Lung microvascular endothelial cell (primary cell): Measurements from ENCODE around the gene AP2A1. TPM values are rescaled to one million over a fixed set of nuclear protein-coding genes. Genes with fewer than 3 reads are reported as not detected.

Experiments
- DNase-seq, 2 donors: peaks; one replicate each; pipeline versions ENCODE4 v3.0.0 to v3.0.0-alpha.2; 2010; ENCODE audit warnings: low read depth in 2 of 2
- total RNA-seq: library from RNA; depleted of rRNA; stranded (reverse); fragments of >200 nt; gene quantifications from 2 replicates; pipeline ENCODE4 v1.2.1, GENCODE V29; 2014

AP2A1 gene
- total RNA-seq, 1 donor from 2014 or later: 37.1 TPM

DNA sequence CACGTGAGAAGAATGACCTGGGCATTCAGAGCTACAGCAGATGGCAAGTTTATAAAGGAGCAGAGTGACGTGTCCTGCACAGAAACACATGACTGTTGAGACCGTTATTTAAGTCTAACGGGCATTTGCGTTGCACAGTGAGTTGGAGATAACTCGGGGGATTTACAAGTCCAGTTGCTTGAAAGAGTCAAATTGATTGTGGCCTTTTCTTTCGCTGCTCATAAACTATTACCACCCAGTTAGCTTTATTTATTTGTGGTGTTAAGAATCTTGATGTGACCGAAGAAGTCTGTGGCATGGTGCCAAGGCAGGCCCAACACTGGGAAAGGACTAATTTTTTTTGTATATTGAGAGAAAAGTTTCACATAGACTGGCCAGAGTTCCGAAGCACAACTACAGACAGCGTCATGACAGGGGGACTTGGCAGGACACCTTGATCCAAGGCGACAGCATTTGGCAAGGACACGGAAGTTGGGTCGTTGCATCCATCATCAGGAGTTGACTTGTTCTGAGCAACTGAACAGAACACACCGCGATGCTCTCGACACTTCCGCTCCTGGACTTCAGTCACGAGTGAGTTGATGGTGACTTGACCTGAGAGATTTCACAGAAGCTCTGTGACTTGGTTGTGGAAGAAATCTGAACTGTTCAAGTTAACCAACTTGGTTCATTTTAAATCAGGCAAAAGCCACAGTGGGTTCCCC is 72.2 kb downstream of the AP2A1 start:
- DNase-seq: no peak

DNA sequence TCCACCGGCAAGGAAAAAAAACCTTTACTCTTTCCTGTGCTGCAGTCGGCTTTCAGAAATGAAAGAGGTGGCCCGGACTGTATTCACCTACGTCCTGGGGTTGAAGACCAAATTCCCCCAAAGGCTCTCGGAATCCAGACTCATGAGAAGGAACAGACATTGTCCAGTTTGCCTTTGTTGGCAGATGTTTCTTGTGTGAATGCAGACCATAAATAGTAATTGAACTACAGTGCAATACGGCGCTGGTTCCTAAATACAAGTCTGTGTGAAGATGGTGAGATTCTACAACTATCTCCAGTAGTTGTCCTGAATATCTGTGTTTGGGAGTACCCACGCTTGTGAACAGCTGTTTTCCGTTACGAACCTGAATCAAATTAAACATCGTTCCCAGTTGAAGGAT is 72.9 kb downstream of the AP2A1 start:
- DNase-seq: no peak

DNA sequence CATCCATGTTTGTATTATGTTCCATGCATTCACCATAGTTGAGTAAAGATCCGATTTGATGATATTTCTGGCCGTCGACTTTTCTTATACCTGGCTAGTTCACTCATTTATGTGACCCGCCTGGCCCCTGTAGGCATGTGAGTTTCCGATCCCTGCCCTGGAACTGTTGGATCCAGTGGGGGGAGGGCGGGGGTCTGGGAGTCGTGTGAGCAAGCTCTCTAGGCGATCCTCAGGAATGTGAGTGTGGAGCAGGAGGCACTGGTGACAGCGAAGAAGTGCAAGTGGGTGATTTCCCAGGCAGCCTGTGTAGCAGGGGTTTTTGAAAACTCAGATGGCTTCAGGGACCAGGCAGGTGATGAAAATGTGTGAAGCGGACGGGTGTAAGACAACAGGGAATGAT is 73.5 kb downstream of the AP2A1 start:
- no peak for DNase-seq

DNA sequence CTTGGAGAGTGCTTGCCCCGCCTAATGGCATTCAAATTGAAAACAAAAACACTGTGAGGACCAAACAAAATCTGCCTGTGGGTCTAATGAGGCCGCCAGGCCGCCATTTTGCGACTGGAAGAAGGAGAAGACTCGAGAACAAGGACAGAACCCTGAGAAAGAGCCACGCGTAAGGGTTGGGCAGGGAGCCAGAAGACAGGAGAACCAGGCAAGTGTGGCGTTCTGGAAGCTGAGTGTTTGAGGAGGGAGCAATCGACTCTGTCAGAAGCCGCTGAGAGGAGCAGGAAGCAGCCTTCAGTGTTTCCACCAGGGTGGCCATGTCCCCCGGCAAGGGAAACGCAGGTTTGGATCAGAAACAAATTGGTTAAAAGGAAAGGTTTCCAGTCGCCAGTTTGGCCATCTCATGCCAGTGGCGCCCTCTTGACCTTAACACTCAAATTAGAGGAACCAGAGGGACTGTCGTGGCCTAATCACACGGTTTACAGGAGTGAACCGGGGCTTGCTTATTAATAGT is 74.0 kb downstream of the AP2A1 start:
- DNase-seq: no peak

DNA sequence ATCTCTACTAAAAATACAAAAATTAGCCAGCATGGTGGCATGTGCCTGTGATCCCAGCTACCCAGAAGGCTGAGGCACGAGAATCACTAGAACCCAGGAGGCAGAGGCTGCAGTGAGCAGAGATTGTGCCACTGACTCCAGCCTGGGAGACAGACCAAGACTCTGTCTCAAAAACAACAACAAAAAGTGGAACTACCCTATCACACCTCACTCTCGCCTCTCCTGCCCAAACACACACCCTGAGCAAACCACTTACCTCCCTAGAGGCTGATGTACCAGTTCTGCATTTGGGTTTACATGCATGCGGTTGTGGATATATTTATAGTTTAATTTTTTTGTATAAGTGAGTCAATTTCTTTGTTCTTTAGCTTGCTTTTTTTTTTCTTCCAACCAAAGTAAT is 76.5 kb downstream of the AP2A1 start:
- no peak for DNase-seq

DNA sequence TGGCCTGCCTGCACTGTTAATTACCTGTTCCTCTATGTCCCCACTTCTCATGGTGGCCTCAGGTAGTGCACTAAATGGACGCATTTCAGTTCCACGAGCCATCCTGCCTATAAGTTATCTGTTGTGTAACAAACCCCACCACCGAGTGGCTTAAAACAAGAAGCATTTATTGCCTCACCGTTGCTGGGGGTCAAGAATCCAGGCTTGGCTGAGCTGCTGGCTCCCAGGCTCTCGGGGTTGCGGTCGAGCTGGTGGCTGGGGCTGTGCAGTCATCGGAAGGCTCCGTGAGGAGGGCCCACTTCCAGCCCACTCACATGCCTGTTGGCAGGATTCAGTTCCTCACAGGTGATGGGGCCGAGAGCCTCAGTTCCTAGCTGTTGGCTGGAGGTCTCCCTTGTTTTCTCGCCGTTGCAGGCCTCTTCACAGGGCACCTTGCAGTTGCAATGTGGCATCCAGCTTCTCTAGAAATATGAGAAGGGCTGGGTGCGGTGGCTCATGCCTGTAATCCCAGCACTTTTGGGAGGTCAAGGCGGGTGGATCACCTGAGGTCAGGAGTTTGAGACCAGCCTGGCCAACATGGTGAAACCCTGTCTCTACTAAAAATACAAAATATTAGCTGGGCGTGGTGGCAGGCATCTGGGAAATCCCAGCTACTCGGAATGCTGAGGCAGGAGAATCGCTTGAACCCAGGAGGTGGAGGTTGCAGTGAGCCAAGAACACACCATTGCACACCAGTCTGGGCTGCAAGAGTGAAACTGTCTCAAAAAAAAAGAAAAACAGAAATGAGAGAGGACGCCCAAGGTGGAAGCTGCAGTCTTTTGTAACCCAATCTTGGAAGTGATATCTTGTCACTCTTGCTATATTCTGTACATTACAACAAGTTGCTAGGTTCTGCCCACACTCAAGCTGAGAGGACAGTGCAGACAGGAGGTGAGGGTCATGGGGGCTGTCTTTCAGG is 77.6 kb downstream of the AP2A1 start:
- no peak for DNase-seq

DNA sequence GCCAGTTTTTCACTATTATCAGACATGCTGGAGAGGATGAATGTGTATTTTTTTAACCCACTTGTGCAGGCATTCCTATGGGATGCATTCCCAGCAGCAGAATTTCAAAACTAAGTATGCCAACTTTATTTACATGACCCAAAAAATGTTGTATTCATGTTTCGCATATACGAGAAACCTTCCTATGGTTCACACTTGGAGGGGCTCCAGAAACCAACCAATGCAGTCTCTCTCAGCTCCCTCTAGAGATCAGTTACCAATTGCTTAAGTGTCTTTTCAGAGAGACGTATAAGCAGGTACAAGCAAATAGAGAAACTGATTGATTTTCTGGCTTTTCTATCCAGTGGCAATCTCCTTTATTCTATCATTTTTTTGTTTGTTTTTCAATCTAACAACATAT is 78.6 kb downstream of the AP2A1 start:
- no peak for DNase-seq

DNA sequence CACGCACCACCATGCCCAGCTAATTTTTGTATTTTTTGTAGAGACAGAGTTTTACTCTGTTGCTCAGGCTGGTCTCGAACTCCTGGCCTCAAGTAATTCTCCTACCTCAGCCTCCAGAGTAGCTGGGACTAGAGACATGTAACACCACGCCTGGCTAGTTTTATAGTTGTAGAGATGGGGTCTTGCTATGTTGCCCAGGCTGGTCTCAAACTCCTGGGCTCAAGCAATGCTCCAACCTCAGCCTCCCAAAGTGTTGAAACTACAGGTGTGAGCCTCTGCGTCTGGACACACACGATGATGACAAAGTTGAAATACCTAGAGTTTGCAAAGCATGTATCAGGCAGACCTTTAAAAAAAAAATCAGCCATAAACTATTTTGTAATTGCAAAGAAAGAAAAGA is 79.6 kb downstream of the AP2A1 start:
- no peak for DNase-seq

DNA sequence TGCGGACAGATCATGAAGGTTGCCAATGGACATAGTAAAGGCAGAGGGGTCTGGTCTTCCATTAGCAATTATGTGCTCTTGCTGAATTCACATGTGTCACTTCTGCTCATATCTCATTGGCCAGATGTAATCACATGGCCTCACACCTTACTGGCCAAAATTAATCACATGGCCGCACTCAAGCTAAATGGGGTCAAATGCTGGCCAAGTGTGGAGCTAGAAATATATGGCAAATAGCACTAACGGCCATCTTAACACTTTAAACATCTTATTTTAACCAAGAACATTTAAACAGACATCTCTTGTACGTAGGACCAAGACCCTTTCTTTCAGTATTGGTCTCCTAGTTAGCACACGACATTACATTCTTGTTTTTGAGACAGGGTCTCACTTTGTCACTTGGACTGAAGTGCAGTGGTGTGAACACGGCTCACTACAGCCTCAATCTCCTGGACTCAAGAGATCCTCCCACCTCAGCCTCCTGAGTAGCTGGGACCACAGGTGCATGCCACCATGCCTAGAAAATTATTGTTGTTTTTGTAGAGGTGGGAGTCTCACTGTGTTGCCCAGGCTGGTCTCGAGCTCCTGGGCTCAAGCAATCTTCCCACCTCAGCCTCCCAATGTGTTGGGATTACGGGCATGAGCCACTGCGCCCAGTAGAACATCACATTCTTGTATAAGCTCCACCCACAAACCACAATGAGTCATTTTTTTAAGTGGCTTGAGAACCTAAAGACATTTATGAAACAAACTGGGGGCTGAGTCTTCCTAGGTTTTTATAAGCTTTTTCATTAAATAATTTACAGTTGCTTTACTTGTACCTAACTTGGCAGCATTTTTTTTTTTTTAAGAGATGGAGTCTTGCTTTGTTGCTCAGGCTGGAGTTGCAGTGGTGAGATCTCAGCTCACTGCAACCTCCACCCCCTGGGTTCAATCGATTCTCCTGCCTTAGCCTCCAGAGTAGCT is 81.2 kb downstream of the AP2A1 start:
- DNase-seq: peak in 1 of 2 donors; percentile 74

DNA sequence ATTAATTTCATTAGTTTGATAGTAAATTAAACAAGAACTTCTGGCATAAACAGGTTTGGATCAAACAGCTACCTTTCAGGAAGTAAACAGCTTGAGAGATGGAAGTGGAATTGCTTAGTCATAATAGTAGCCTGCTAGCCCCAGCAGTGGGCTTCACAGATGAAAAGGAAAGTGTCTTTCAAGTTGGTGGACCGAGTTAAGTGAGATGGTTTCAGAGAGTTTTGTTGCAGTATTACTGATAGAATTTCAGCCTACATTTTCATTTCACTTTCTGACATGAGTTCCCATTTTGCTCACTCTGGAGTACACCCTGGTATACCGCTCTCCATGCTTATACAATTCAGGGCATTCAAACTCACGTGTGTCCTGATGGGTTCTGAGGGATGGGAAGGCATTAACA is 82.1 kb downstream of the AP2A1 start:
- no peak for DNase-seq

DNA sequence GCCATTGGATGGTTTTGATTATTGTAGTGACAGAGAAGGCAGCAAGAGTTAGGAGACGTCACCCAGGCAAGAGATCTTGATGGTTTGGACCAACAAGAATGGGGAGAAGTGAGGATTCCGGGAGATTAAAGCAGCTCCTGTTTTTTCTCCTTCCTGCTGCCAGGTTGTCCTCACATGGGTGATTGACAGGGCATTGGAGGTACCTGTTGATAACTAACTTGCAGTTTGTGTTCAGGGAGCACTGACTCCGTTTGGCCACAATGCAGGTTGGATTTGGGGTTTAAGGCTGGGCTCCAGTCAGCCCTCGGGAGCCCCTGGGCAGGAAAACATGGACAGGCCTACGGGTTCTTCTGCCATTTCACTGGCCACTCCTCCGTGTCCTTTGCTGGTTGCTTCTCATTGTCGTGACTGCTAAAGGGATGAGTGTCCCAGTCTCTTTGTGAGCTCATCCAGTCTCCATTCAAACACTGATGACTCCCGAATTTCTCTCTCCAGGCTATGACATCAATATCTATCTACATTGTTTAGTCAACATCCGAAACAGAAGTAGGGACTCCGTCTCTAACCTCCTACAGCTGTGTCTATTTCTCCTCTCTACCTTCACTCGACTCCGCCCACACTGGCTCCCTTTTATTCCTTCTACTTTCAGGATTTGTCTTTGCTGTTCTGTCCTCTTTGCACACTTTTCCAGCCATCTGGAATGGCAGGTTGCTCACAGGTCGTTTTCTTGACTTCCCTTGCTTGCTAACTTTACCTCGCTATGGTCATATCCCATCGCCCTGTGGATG is 82.8 kb downstream of the AP2A1 start:
- no peak for DNase-seq

DNA sequence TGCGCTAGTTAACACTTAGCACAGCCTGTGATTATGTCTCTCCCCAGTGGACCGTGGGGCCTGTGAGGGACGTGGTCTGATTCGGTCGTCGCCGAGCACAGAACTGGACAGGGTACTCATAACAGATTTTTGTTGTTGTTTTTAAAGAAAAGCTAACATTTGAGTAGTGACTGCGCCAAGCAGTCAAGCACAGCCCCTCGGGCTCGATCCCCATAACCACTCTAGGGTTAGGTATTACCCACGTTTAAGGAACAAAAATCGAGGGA is 83.4 kb downstream of the AP2A1 start:
- DNase-seq: no peak

DNA sequence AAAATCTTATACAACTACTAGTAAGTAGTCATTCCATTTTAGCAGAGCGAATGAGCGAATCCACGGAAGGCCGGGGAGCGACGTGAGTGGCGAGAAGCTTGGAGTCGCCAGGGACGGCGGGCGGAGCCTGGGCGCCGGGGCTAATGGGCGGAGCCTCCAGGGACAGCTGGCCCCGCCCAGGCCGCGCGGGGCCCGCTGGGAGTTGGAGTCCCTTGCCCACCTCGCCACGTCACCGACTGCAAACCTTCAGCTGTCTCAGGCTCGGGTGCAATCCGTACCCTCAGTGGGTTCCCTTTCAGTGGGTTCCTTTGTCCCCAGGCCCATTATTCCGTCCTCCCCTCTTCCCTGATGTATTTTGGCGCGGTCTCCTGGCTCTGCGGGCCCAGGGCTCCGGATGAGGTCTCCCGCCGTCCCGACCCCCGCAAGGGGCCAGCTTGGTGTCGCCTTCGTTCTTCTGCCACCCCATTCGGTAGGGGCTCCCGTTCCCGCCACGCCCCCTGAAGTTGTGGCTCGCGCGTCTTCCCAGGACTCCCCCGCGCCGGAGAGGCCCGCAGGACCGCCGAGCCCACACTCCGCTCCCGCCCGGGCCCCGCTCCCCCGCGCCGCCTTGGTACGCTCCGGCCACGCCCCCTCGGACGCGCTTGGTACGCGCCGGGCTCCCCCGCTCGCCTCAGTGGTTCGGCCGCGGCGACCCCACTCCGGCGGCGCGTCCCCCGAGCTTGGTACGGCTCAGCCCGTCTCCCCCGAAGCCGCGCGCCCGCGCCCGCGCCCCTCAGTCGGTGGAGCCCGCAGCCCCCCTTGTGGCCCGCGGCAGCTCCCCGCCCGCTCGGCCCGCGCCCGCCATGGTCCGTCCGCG is 83.9 kb downstream of the AP2A1 start, which contains the start of gene PTOV1:
Gene PTOV1 (plus strand): TSS at position 673 of the 856 bp plus-strand sequence.
- DNase-seq: peak; percentile 92 to 95

DNA sequence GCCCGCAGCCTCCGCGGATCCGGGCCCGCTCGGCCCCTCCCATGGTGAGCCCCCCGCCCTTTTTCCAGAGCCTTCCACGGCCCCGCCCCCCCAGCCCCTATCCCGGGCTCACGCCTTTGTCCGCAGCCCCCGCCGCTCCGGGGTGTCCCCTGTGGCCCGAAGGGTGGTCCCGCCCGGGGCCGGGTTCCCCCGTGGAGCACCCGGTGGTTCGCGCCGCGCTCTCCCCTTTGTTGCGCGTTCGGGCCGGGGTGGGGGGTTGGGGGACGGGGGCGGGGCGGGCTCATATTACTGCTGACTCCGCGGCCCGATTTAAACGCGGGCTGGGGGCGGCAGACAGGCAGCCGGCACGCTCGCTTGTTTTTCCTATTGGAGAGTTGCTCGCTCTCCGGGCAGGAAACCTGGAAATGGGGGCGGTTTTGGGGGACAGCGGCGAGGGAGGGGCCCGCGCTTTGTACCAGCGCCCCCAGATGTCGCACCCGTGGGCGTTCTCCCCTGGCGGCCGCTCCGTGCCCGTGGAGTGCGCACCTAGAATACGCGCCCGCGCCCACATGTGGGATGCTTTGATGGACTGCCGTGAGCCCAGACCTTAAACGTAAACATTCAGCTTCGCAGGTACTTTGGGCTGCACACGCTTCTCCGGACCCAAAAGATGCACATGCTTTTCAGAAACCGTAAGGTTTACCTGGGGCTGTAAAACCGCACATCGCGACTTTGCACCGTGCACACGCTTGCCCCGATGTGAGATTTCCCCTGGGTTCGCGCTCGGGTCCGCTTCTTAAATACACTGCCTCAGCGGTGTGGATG is 84.9 kb downstream of the AP2A1 start:
- DNase-seq: peak; percentile 33 to 56

DNA sequence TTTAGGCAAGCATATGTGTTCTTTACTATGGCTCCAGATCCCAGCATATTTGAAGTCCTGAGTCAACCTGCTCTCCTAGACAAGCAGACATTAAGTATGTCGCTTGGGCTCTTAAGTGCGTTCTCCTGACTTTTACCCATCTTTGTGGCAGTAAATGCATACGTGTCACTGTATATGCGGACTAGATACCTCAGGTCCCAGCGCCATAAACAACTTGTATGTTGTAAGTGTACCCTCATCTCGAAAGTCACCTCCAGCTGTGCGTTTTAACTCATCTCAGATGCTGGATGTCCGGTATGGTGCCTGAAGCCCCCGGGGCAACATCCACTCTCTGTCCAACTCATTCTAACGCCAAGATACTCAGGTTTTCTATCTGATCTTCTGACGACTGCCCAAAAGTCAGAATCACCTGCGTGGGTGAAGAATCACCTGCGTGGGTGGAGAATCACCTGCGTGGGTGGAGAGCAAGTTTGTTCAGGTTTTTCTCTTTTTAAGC is 85.9 kb downstream of the AP2A1 start:
- DNase-seq: no peak

DNA sequence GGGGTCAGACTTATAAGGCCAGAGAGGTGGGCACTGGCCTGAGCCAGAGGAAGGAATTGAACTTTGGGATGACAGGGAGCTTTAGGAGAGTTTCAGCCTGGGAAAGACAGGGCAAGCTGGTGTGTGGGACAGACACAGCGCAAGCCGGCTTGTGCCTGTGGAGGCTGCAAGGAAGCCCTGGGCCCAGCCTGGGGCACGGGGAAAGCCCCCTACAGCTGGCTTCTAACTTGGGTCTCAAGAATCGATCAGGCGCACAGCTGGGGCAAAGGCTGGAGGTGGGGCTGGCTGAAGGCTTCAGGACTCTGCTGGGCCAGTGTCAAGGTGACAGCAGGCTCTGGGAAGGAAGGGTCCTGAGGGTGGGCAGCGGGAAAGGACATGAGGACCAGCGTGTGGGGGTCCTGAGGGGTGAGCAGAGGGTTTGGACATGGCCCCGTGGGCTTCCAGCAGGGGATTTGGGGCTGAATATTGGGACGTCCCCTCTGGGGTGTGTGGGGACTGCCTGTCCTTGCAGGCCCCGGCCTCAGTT is 87.1 kb downstream of the AP2A1 start:
- DNase-seq: no peak

DNA sequence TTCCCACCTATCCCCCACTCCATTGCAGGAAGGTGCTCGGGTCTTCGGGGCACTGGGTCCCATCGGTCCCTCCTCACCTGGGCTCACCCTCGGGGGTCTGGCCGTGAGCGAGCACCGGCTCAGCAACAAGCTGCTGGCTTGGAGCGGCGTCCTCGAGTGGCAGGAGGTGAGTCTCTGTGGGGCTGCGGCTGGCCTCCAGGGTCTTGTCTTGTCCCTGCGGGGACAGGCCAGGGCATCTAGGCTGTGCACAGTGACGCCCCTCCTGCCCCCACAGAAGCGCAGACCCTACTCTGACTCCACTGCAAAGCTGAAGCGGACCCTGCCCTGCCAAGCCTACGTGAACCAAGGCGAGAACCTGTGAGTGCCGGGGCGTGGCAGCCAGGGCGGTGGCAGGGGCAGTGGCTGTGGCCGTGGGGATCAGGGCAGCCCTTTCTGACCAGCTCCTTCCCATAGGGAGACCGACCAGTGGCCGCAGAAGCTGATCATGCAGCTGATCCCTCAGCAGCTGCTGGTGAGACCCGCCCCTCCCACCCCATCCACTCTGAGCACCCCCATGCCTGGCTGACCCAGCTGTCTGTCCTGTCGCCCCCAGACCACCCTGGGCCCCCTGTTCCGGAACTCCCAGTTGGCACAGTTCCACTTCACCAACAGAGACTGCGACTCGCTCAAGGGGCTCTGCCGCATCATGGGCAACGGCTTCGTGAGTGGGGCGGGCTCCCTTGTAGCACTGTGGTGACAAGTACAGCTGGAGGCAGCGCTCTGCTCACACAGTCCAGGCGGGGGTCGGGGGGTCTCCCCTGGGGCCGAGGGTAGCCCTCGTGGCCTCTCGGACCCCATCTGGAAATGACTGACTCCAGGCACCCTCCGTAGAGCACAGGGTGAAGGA is 87.8 kb downstream of the AP2A1 start:
- DNase-seq: no peak

DNA sequence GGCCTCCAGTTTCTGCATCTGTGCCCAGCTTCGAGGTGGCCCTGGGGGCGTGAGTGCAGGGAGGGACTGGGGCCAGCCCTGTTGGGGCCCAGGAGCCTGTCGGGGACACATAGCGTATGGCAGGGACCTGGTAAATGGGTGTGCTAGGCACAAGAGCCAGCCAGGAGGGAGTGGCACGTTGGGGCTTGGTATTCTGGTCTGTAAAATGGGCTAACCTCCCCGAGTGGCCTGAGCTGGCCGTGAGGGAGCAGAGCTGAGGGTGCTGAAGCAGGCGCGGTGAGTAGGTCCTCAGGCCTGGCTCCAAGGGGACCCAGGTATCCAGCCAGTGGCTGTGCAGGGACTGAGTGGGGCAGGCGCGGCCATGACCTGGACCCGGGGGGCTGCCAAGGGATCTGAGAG is 88.5 kb downstream of the AP2A1 start:
- no peak for DNase-seq
